ENCODE data around the gene ENPP1.

DNA sequence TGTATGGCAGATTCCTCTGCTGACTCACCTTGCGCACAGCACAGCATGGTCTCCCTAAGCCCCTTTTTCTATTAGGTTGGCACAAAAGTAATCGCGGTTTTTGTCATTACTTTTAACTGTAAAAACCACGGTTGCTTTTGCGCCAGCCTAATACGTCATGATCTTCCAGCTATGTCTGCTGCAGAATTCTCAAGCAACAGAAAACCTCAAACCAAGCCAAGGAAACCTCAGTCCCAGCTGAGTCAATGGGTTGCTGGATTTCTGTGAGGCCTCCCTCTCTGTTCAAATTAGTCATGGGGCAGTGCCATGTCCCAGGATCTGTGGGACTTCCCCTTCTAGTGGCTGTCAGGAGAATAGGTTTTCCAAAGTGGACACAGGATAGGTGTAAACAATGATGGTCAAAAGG, 15.7 kb upstream of the ENPP1 start:
- TF ChIP-seq, protein P1, sequence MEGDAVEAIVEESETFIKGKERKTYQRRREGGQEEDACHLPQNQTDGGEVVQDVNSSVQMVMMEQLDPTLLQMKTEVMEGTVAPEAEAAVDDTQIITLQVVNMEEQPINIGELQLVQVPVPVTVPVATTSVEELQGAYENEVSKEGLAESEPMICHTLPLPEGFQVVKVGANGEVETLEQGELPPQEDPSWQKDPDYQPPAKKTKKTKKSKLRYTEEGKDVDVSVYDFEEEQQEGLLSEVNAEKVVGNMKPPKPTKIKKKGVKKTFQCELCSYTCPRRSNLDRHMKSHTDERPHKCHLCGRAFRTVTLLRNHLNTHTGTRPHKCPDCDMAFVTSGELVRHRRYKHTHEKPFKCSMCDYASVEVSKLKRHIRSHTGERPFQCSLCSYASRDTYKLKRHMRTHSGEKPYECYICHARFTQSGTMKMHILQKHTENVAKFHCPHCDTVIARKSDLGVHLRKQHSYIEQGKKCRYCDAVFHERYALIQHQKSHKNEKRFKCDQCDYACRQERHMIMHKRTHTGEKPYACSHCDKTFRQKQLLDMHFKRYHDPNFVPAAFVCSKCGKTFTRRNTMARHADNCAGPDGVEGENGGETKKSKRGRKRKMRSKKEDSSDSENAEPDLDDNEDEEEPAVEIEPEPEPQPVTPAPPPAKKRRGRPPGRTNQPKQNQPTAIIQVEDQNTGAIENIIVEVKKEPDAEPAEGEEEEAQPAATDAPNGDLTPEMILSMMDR (tag by site-specific recombination; IDR thresholded peaks at IDR 0.05) = no peak
- TF ChIP-seq ZNF133 (tag by site-specific recombination; IDR thresholded peaks at IDR 0.05) (no peak), ZBTB20 (tag by site-specific recombination; IDR thresholded peaks at IDR 0.05) (no peak), ZNF629 (tag by site-specific recombination; IDR thresholded peaks at IDR 0.05) (no peak), ZNF670 (tag by site-specific recombination; IDR thresholded peaks at IDR 0.05; ENCODE audit: low read depth) (no peak)

Data from HEK293 (cell line).